Spleen (tissue), 11 donors: ENCODE results near the gene INSIG2. TPM values are rescaled to one million over a fixed set of nuclear protein-coding genes. Genes with fewer than 3 reads are reported as not detected.

Source experiments
- DNase-seq: peaks from one replicate; pipeline ENCODE4 v3.0.0-alpha.2; 2020
- H3K27ac ChIP-seq, 8 donors: fragments of 200-600 bp; sonication (generic) in 7 of 8; 1 replicate in 4 of 8; 2 replicates in 4 of 8; pipeline versions ENCODE4 v1.5.0 to v1.8.0; 2016 to 2021; ENCODE audit warnings: inconsistent platforms in 4 of 8, mild to moderate bottlenecking in 4 of 8, moderate library complexity in 1 of 8
- H3K27me3 ChIP-seq, 7 donors: fragments of 200-600 bp; sonication (generic) in 6 of 7; replicated peaks in 1 of 7; 1 replicate in 4 of 7; 2 replicates in 3 of 7; pipeline versions ENCODE4 v1.5.0 to v1.8.0; 2016 to 2021; ENCODE audit warnings: inconsistent platforms in 3 of 7, mild to moderate bottlenecking in 1 of 7
- H3K36me3 ChIP-seq, 6 donors: fragments of 200-600 bp; sonication (generic) in 5 of 6; 1 replicate in 4 of 6; 2 replicates in 2 of 6; pipeline versions ENCODE4 v1.5.0 to v1.8.0; 2016 to 2021; ENCODE audit warnings: inconsistent platforms in 2 of 6
- H3K4me1 ChIP-seq, 6 donors: fragments of 200-600 bp; sonication (generic) in 5 of 6; 1 replicate in 3 of 6; 2 replicates in 3 of 6; pipeline versions ENCODE4 v1.5.0 to v1.8.0; 2016 to 2021; ENCODE audit warnings: inconsistent platforms in 3 of 6
- H3K4me3 ChIP-seq, 8 donors: fragments of 200-600 bp; sonication (generic) in 7 of 8; 1 replicate in 4 of 8; 2 replicates in 4 of 8; pipeline versions ENCODE4 v1.5.0 to v1.8.0; 2016 to 2021; ENCODE audit warnings: inconsistent platforms in 4 of 8, mild to moderate bottlenecking in 4 of 8, moderate library complexity in 2 of 8
- H3K9me3 ChIP-seq, 8 donors: fragments of 200-600 bp; sonication (generic) in 7 of 8; 1 replicate in 4 of 8; 2 replicates in 4 of 8; pipeline versions ENCODE4 v1.5.0 to v1.8.0; 2016 to 2021; ENCODE audit warnings: inconsistent platforms in 4 of 8
- CTCF ChIP-seq, 11 experiments: fragments of 200-600 bp in 7 of 11; fragments of 450-650 bp in 4 of 11; sonication (generic) in 4 of 11; IDR thresholded peaks in 8 of 11; conservative IDR thresholded peaks in 3 of 11; 1 replicate in 7 of 11; 2 replicates in 4 of 11; pipeline versions ENCODE4 v1.4.0 to v1.8.0; 2016 to 2021; ENCODE audit warnings: antibody characterized with exemption in 11 of 11, inconsistent platforms in 4 of 11, mild to moderate bottlenecking in 1 of 11
- POLR2A ChIP-seq, 3 donors: fragments of 450-650 bp; IDR thresholded peaks; one replicate each; pipeline ENCODE4 v1.5.1; 2017; ENCODE audit warnings: antibody characterized with exemption in 3 of 3, mild to moderate bottlenecking in 1 of 3
- POLR2AphosphoS5 ChIP-seq, 3 donors: sonication (generic); formaldehyde crosslinking; IDR thresholded peaks; one replicate each; pipeline ENCODE4 v1.5.1; 2017; ENCODE audit warnings: antibody characterized with exemption in 3 of 3
- WGBS, 5 donors: extraction: QIAGEN DNeasy Blood & Tissue Kit in 3 of 5; methylation state at CpG; one replicate each; pipeline versions ENCODE4 v1.1.5 to v1.1.7; 2013 to 2018; 5-methylcytosine and 5-hydroxymethylcytosine counted together
- intact Hi-C: fragments of 100-400 bp; cut with DNase I; formaldehyde crosslinking; loops from one replicate; pipeline ENCODE4 v1.15.0; 2023; ENCODE audit warnings: low total_unique reads
- polyA plus RNA-seq, 3 donors: library from polyadenylated mRNA; stranded (reverse); fragments of 200-250 nt; gene quantifications; one replicate each; pipeline ENCODE4 v1.2.1, GENCODE V29; 2013
- total RNA-seq, 7 donors: library from RNA; depleted of rRNA in 3 of 7; stranded (reverse); fragments of >200 nt in 3 of 7; fragmentation: NEBNext Ultra II Directional in 4 of 7; extraction: Animal tissue kit (Norgen Biotek cat#: 25700) in 4 of 7; gene quantifications; one replicate each; pipeline versions ENCODE4 v1.1.0 to v1.2.1, GENCODE V29; 2016 to 2021
- donor health status: healthy with polysubstance abuse.
- donor health status: DM: no; HTN: no; CAD: no; lungs with moderate emphysema.
- donor health status: DM: no; HTN: no; CAD: no.
- donor health status: Bipolar disorder and iron deficiency.
- donor health status: healthy.
- donor health status: DM: no; HTN: no; CAD: no.
- donor health status: DM: yes; HTN: yes; CAD: no.

The INSIG2 gene
- total and polyA plus RNA-seq, 10 donors, result 11.5 to 42.7 (median 28.8) TPM

DNA sequence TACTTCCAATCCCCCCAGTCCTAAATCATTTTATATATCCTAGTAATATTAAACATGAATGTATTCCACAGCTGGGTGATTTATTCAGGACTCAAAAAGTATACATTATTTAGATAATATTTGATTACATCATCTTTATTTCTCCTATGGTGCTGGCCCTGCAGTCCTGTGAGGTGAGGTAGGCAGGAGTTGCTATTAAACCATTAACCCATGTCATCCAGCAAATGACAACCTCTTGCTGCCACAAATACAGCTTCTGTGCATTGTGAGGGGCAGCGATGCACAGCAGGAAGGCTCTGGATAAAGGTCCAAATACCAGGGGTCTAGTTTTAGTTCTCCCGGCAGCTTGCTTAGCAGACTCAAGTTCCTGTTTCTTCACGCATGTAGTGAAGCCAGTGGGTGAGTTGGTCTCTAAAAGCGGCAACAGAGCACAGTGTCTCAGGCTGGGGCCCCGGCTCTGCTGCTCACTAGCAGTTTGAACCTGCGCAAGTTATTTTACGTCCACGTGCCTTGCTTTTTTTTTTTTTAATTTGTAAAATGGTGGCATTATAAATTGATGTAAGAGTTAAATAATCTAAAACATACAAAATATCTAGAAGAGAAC lies 36.1 kb downstream of the INSIG2 start:
- peaks cover 0 to 7% (median 0%) of the 10 kb centered on the region in 7 donors for H3K27me3 ChIP-seq
- H3K27ac ChIP-seq, result peak overlapping the region in 3 of 8 donors; percentile 22 to 43 (median 28)
- intact Hi-C loops, result no loop called here
- peaks cover 1 to 36% (median 15%) of the 10 kb centered on the region in 6 donors for H3K4me1 ChIP-seq
- no peak overlapping the region for H3K4me3 ChIP-seq
- H3K36me3 ChIP-seq, result no peaks in the 10 kb centered on the region
- H3K9me3 ChIP-seq, result no peaks in the 10 kb centered on the region
- no peak for DNase-seq
- 36 to 53% (median 46%) methylated on average over 8 of the region's 8 CpGs for WGBS, 5 donors
- TF ChIP-seq POLR2AphosphoS5 (IDR thresholded peaks at IDR 0.05) (no peak), CTCF (IDR thresholded peaks at IDR 0.05 in 8 of 11, conservative IDR thresholded peaks at IDR 0.05 in 3 of 11) (no peak), POLR2A (IDR thresholded peaks at IDR 0.05) (no peak)

- WGBS, 5 donors, result 84 to 92% (median 89%) methylated on average over 5 of the region's 5 CpGs
- intact Hi-C loops, result no loop called here
- TF ChIP-seq CTCF (IDR thresholded peaks at IDR 0.05 in 8 of 11, conservative IDR thresholded peaks at IDR 0.05 in 3 of 11), result no peak
- Histone ChIP-seq H3K4me1 (peaks cover 0 to 26% (median 8%) of the 10 kb centered on the region in 6 donors), H3K27me3 (peaks cover 0 to 7% (median 0%) of the 10 kb centered on the region in 7 donors), H3K4me3 (no peak overlapping the region), H3K27ac (no peak overlapping the region), H3K9me3 (no peaks in the 10 kb centered on the region), H3K36me3 (no peaks in the 10 kb centered on the region)
- DNase-seq, result no peak
These were observed 39.0 kb downstream of the INSIG2 start for GRCh38 chr2:118127250-118127649.

DNA sequence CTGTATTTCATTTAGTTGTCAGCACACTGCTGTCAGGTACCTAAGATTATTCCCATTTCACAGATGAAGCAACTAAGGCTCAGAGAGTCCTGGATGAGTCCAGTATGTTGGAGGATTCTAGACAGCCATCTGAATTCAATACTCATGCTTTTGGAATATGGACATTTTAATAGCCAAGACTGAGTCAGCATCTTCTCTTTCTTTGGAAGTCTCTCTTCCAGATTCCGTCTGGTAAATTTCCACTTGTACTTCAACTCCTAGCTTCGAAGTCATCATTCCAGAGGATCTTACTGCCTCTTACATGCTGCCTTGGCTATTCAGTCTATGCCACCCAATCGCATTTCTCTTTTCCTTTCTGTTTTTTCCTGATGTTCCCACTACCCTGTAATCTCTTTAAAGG lies 40.6 kb downstream of the INSIG2 start:
- WGBS, 5 donors, result 77 to 91% (median 90%) methylated on average over 3 of the region's 3 CpGs
- TF ChIP-seq CTCF (IDR thresholded peaks at IDR 0.05 in 8 of 11, conservative IDR thresholded peaks at IDR 0.05 in 3 of 11), result no peak
- TF ChIP-seq POLR2A (IDR thresholded peaks at IDR 0.05), result no peak
- H3K4me3 ChIP-seq, result no peak overlapping the region
- H3K27ac ChIP-seq, result no peak overlapping the region
- intact Hi-C loops, result no loop called here
- H3K4me1 ChIP-seq, result peaks cover 0 to 12% (median 5%) of the 10 kb centered on the region in 6 donors
- peaks cover 0 to 7% (median 0%) of the 10 kb centered on the region in 7 donors for H3K27me3 ChIP-seq
- no peaks in the 10 kb centered on the region for H3K36me3 ChIP-seq
- DNase-seq, result no peak
- H3K9me3 ChIP-seq, result no peaks in the 10 kb centered on the region

DNA sequence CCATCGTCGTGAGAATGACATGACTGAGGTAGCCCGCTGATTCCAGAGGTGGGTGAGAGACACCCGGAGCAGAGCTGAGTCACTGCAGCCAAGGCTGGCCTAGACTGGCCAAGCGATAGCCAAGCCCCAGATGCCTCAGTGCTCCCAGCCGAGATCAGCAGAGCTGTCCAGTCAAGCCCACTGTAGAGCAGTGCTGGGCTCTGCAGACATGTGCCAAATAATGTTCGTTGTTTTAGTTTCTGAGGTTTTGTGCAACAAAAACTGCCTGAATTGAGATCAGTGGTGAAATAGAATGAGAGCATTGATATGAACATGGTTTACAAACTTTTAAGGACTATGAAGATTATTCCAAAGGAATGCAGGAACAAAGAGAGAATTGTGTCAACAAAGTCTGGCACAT lies 42.1 kb downstream of the INSIG2 start:
- no peak for DNase-seq
- Histone ChIP-seq H3K36me3 (no peaks in the 10 kb centered on the region), H3K27ac (no peak overlapping the region), H3K27me3 (peaks cover 0 to 7% (median 0%) of the 10 kb centered on the region in 7 donors), H3K4me1 (no peaks in the 10 kb centered on the region), H3K9me3 (no peaks in the 10 kb centered on the region), H3K4me3 (no peak overlapping the region)
- intact Hi-C loops, result no loop called here
- 89 to 95% (median 94%) methylated on average over 7 of the region's 7 CpGs for WGBS, 5 donors
- TF ChIP-seq CTCF (IDR thresholded peaks at IDR 0.05 in 8 of 11, conservative IDR thresholded peaks at IDR 0.05 in 3 of 11) (no peak), POLR2AphosphoS5 (IDR thresholded peaks at IDR 0.05) (no peak)
